ENCODE data around the gene MPV17L2. TPM values are rescaled to one million over a fixed set of nuclear protein-coding genes. Genes with fewer than 3 reads are reported as not detected.

The MPV17L2 gene
- total and polyA plus RNA-seq, 10 of the 15 experiments (the other 5 are each of a cell fraction or from before 2014, with no cell fraction given): 5.1 to 57.2 (median 22.9) TPM

GRCh38 chr19:18171605-18172327 lies 21.3 kb upstream of the MPV17L2 start (continued):
- TF ChIP-seq SP1 (IDR thresholded peaks at IDR 0.05; ENCODE audit: low read depth, low read length) (no peak), POLR2AphosphoS2 (IDR thresholded peaks at IDR 0.05; ENCODE audit: low read depth, low read length) (peak; percentile 21; the same call in 1 of the 2 replicates), NBN (IDR thresholded peaks at IDR 0.05) (peak; percentile 80; the same call in 1 of the 2 replicates), SREBF2 (IDR thresholded peaks at IDR 0.05; ENCODE audit: low read length) (no peak), BHLHE40 (IDR thresholded peaks at IDR 0.05; ENCODE audit: borderline replicate concordance in 1 of 2, low read depth in 2 of 2, low read length in 1 of 2) (0 out of 4 replicates have a peak, but pooled peaks of 1 of the 2 experiments have one; percentile 6), ZNF217 (IDR thresholded peaks at IDR 0.05) (peak; percentile 77), ZBTB40 (IDR thresholded peaks at IDR 0.05; ENCODE audit: borderline replicate concordance) (no peak), ZBED1 (IDR thresholded peaks at IDR 0.05; ENCODE audit: borderline replicate concordance) (no peak)

All from GM12878 (cell line).